Right atrium auricular region (tissue), 2 donors: ENCODE measurements around the gene CLCN3. TPM values are rescaled to one million over a fixed set of nuclear protein-coding genes. Genes with fewer than 3 reads are reported as not detected.
A peak's percentile ranks its signal among the peaks of the same experiment; 100 is the strongest.
"Not testable (repeated sequence)": the region's sequence is repeated elsewhere in the genome, so short reads cannot be mapped to it uniquely, and the experiment has no call there.

ENCODE experiments used
- DNase-seq: peaks from one replicate; pipeline ENCODE4 v3.0.0-alpha.2; 2019; ENCODE audit warnings: low spot score
- H3K27ac ChIP-seq, 2 donors: fragments of 200-600 bp; sonication (generic); 1 replicate in 1 of 2; 2 replicates in 1 of 2; pipeline ENCODE4 v1.5.1; 2016 to 2019
- H3K27me3 ChIP-seq, 2 donors: fragments of 200-600 bp; sonication (generic); one replicate each; pipeline versions ENCODE4 v1.5.1 to v1.6.0; 2017 to 2019
- H3K36me3 ChIP-seq: fragments of 200-600 bp; sonication (generic); one replicate; pipeline ENCODE4 v1.5.1; 2016
- H3K4me1 ChIP-seq, 2 donors: fragments of 200-600 bp; sonication (generic); one replicate each; pipeline versions ENCODE4 v1.5.1 to v1.6.0; 2017 to 2019
- H3K4me3 ChIP-seq, 2 donors: fragments of 200-600 bp; sonication (generic); 1 replicate in 1 of 2; 2 replicates in 1 of 2; pipeline ENCODE4 v1.5.1; 2017 to 2019; ENCODE audit warnings: mild to moderate bottlenecking in 1 of 2, moderate library complexity in 1 of 2
- H3K9me3 ChIP-seq, 2 donors: fragments of 200-600 bp; sonication (generic); one replicate each; pipeline ENCODE4 v1.5.1; 2019
- total RNA-seq, 2 donors: library from RNA; depleted of rRNA; stranded (reverse); fragments of >200 nt; gene quantifications; one replicate each; pipeline ENCODE4 v1.1.0, GENCODE V29; 2016
- TF ChIP-seq, protein P1 (sequence below), 2 donors: fragments of 200-600 bp; sonication (generic); IDR thresholded peaks; one replicate each; pipeline ENCODE4 v1.5.1; 2019; ENCODE audit warnings: antibody characterized with exemption in 2 of 2

The CLCN3 gene
- 10 to 100 TPM; 32.9 to 58.4 TPM for total RNA-seq

DNA sequence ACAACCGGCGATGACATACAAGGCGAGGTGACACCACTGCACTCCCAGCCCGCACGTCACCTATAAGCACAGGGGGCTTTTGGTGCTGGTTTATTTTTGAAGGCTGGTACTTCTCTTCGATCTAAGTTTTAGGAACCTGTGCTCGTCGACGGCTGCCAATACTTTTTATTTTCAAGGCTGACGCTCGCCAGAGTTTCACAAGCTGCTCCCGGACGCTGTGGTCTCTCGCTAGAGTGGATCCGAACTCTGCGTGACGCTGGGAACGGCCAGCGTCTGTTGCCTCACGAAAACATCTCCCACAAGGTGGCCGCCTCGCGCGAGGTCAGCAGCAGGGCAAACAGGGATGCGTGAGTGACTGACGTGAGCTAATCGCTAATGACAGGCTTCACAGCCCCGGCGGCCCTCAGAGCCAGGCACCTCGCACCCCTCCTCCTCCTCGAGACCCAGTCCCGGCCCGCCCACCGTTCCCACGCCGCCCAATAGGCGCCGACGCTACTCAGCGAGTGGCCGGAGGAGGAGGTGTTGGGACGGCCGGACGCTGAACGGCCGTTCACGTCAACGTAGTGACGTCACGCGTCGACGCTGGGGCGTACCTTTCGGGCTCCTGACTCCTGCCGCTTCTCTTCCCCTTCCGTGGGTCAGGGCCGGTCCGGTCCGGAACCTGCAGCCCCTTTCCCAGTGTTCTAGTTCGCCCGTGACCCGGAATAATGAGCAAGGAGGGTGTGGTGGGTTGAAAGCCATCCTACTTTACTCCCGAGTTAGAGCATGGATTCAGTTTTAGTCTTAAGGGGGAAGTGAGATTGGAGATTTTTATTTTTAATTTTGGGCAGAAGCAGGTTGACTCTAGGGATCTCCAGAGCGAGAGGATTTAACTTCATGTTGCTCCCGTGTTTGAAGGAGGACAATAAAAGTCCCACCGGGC, at the start of gene CLCN3:
Gene CLCN3, plus strand, starts transcription at position 621 of the 922 bp plus-strand sequence. CDS start 15,351 bp downstream, outside the sequence.
- Histone ChIP-seq H3K27me3 (no peaks in the 10 kb centered on the region), H3K4me1 (peaks cover 0 to 24% of the 10 kb centered on the region in 2 donors), H3K27ac (peak within 1 kb of the TSS; percentile 93 to 96), H3K36me3 (no peaks in the 10 kb centered on the region), H3K4me3 (peak within 1 kb of the TSS; percentile 66 to 83), H3K9me3 (no peaks in the 10 kb centered on the region)
- peak; percentile 97 for DNase-seq
- TF ChIP-seq, protein P1, sequence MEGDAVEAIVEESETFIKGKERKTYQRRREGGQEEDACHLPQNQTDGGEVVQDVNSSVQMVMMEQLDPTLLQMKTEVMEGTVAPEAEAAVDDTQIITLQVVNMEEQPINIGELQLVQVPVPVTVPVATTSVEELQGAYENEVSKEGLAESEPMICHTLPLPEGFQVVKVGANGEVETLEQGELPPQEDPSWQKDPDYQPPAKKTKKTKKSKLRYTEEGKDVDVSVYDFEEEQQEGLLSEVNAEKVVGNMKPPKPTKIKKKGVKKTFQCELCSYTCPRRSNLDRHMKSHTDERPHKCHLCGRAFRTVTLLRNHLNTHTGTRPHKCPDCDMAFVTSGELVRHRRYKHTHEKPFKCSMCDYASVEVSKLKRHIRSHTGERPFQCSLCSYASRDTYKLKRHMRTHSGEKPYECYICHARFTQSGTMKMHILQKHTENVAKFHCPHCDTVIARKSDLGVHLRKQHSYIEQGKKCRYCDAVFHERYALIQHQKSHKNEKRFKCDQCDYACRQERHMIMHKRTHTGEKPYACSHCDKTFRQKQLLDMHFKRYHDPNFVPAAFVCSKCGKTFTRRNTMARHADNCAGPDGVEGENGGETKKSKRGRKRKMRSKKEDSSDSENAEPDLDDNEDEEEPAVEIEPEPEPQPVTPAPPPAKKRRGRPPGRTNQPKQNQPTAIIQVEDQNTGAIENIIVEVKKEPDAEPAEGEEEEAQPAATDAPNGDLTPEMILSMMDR (IDR thresholded peaks at IDR 0.05): no peak

DNA sequence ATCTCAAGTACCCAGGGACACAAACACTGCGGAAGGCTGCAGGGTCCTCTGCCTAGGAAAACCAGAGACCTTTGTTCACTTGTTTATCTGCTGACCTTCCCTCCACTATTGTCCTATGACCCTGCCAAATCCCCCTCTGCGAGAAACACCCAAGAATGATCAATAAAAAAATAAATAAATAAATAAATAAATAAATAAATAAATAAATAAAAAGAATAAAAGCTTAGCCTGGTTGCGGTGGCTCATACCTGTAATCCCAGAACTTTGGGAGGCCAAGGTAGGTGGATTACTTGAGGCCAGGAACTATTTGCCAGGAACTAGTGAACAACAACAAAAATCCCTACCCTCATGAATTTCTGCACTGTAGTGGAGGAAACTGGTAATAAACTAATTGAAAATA, 49.4 kb upstream of the CLCN3 start:
- not testable (repeated sequence) for H3K27me3 ChIP-seq, H3K9me3 ChIP-seq, H3K27ac ChIP-seq, DNase-seq, H3K4me1 ChIP-seq, H3K4me3 ChIP-seq
- H3K36me3 ChIP-seq: peaks cover 19% of the 10 kb centered on the region

DNA sequence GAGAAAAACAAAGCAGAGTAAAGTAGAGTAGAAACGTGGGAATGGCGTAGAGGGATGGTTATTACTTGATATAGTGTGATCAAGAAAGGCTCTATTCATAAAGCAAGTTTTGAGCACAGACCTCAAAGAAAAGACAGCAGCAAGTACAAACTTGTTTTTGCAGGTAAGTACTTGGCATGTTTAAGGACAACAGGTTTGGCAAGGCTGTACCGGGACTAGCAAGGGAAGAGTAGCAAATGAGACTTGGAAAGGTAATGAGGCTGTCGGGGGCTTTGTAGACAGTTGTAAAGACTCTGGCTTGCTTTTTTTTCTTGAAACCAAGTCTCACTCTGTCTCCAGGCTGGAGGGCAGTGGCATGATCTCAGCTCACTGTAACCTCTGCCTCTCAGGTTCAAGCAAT, 48.9 kb upstream of the CLCN3 start:
- TF ChIP-seq, protein P1 (IDR thresholded peaks at IDR 0.05): no peak
- no peak for DNase-seq
- H3K4me3 ChIP-seq: no peak overlapping the region
- H3K36me3 ChIP-seq: peaks cover 19% of the 10 kb centered on the region
- no peaks in the 10 kb centered on the region for H3K27me3 ChIP-seq
- no peak overlapping the region for H3K27ac ChIP-seq
- no peaks in the 10 kb centered on the region for H3K4me1 ChIP-seq
- no peaks in the 10 kb centered on the region for H3K9me3 ChIP-seq

DNA sequence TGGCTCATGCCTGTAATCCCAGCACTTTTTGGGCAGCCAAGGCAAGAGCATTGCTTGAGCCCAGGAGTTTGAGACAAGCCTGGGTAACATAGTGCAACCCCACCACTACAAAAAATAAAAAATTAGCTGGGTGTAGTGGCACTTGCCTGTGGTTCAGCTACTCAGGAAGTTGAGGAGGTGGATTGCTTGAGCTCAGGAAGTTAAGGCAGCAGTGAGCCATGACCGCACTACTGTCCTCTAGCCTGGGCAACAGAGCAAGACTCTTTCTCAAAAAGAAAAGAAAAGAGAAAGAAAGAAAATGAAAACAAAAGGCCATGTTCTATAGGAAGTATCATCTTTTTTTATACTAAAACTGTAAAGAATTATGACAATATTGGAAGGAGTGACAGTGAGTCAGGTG, 46.5 kb upstream of the CLCN3 start:
- no peak for DNase-seq
- peaks cover 19% of the 10 kb centered on the region for H3K36me3 ChIP-seq
- no peaks in the 10 kb centered on the region for H3K27me3 ChIP-seq
- no peaks in the 10 kb centered on the region for H3K4me1 ChIP-seq
- H3K9me3 ChIP-seq: no peaks in the 10 kb centered on the region
- no peak overlapping the region for H3K27ac ChIP-seq
- TF ChIP-seq, protein P1 (IDR thresholded peaks at IDR 0.05): no peak
- no peak overlapping the region for H3K4me3 ChIP-seq

DNA sequence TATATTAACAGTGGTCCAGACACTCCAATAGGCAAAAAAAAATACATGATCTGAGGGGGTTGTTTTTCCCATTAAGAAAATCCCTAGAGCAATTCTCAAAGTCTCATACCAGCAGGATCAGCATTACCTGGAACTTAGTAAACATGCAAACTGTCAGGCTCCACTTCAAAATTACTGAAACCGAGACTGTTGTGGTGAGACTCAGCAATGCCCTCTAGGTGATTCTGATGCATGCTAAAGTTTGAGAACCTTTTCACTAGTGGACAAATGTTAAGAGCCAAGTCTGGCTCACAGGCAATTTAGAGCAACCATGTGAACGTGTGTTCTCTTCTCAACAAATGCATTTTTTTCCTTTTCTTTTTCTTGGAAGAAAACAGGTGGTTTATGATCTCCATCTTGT, 38.2 kb upstream of the CLCN3 start:
- peaks cover 13% of the 10 kb centered on the region for H3K36me3 ChIP-seq
- no peak overlapping the region for H3K4me3 ChIP-seq
- no peak overlapping the region for H3K27ac ChIP-seq
- no peaks in the 10 kb centered on the region for H3K4me1 ChIP-seq
- no peaks in the 10 kb centered on the region for H3K27me3 ChIP-seq
- TF ChIP-seq, protein P1 (IDR thresholded peaks at IDR 0.05): no peak
- H3K9me3 ChIP-seq: no peaks in the 10 kb centered on the region
- DNase-seq: no peak

DNA sequence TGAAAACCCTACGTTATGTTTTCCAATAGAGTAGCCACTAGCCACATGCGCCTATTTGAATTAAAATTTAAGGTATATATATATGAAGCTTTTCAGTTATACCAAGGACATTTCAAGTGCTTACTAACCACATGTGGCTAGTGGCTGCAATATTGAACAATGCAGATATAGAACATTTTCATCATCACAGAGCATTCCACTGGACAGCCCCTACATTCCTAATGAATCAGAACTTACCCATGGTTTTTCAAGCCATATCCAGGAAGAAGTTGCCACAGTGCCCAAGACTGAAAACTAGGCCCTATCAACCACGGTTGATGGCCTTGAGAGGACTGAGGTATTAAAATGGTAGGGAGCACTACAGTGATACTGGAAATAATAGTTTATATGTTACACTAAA, 37.7 kb upstream of the CLCN3 start:
- Histone ChIP-seq H3K27me3 (no peaks in the 10 kb centered on the region), H3K27ac (no peak overlapping the region), H3K9me3 (no peaks in the 10 kb centered on the region), H3K4me1 (no peaks in the 10 kb centered on the region), H3K36me3 (peaks cover 13% of the 10 kb centered on the region), H3K4me3 (no peak overlapping the region)
- TF ChIP-seq, protein P1 (IDR thresholded peaks at IDR 0.05): no peak
- DNase-seq: no peak
